Effector CD4-positive, alpha-beta T cell (primary cell): ENCODE measurements around the gene PIP5K1A.
"Not testable (repeated sequence)": the region's sequence is repeated elsewhere in the genome, so short reads cannot be mapped to it uniquely, and the experiment has no call there.

ENCODE experiments used
- DNase-seq: peaks from one replicate; pipeline ENCODE4 v3.0.0-alpha.2; 2020

Gene PIP5K1A

DNA sequence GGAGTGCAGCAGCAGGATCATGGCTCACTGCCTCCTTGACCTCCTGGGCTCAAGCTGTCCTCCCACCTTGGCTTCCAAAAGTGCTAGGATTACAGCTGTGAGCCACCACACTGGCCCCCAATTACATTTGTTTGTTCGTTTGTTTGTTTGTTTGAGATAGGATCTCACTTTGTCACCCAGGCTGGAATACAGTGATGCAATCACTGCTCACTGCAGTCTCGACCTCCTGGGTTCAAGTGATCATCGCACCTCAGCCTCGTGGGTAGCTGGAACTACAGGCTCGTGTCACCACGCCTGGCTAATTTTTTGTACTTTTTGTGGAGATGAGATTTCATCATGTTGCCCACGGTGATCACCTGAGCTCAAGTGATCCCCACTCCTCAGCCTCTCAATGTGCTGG is 6.3 kb upstream of the PIP5K1A start:
- DNase-seq = no peak

DNA sequence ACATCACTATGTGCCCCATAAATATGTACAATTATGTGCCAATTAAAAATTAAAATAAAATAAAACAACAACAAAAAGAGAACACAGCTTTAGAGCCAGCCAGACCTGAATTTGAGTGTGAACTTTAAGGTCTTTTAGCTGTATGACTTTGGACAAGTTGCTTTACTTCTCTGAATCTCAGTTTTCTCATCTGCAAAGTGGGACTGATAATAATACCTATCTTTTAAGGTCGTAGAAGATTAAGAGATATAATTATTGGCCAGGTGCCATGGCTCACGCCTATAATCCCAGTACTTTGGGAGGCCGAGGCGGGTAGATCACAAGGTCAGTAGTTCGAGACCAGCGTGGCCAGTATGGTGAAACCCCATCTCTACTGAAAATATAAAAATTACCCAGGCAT is 5.0 kb upstream of the PIP5K1A start:
- no peak for DNase-seq

DNA sequence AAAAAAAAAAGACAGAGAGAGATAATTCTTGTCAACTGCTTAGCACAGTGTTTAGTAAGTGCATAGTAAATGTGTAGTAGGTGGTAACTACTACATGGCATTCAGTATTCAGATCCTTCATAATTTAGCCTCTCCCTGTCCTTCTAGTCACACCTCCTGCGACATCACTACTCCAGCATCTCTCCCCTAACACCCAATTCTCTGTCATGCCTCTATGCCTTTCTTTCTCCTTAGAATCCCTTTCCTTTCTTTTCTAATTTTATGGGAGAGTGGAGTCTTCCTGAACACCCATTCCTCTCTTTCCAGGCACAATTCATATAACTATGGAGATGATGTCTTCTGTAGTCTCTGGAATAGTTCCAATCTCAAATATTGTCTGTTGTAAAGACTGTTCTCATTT is 4.5 kb upstream of the PIP5K1A start:
- DNase-seq = no peak

DNA sequence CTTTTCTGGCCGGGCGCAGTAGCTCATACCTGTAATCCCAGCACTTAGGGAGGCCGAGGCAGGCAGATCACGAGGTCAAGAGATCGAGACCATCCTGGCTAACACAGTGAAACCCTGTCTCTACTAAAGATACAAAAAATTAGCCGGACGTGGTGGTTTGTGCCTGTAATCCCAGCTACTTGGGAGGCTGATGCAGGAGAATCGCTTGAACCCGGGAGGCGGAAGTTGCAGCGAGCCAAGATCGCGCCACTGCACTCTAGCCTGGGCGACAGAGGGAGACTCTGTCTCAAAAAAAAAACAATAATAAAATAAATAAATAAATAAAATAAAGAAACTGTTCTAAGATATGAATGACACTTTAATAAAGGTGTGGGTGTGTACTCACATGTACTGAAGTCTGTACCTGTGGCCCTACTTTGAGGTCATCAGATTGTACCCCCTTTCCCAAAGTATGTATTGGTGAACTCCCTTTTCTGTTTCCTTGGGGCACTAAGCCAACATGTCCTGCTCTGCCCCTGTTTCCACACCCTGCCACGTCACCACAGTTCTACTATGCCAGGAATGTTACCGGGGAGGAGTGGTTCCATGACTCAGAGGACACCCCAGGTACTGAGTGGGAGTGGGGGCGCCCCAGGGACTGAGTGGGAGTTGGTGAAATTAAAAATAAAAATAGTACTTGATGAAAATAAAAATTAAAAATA is 3.3 kb upstream of the PIP5K1A start:
- not testable (repeated sequence) for DNase-seq

DNA sequence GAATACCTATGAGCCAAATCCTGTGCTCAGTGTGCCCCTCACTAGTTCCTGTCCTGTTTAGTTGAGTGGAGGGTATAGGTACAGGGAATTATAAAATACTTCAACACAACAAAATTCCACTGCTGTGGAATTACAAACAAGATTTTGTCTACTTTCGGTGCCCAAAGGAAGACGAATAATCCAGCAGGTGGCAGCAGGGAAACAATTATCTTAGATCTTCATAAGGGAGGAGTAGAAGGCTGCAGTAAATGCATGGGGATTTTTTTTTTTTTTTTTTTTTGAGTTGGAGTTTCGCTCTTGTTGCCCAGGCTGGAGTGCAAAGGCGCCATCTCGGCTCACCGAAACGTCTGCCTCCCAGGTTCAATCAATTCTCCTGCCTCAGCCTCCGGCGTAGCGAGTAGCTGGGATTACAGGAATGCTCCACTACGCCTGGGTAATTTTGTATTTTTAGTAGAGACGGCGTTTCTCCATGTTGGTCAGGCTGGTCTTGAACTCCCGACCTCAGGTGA is 2.0 kb upstream of the PIP5K1A start:
- peak; percentile 43 for DNase-seq

DNA sequence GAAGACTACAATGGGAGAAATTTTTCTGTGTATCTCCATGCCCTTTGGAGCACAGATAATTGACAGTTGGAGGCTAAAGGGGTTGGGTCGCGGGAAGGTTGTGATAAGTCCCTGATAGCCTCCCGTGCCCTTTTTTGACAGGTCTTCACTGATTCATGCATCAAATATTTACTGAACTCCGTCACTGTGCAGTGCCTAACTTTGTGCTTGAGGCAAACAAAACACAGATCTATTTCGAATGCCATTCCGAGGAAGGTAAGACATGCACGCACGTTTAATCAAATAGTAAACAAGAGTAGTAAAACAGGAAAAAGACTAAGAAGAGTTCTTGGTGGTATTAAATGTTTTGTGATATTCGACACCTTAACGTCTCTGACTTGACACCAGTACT is 494 bp upstream of the PIP5K1A start:
- DNase-seq = no peak

DNA sequence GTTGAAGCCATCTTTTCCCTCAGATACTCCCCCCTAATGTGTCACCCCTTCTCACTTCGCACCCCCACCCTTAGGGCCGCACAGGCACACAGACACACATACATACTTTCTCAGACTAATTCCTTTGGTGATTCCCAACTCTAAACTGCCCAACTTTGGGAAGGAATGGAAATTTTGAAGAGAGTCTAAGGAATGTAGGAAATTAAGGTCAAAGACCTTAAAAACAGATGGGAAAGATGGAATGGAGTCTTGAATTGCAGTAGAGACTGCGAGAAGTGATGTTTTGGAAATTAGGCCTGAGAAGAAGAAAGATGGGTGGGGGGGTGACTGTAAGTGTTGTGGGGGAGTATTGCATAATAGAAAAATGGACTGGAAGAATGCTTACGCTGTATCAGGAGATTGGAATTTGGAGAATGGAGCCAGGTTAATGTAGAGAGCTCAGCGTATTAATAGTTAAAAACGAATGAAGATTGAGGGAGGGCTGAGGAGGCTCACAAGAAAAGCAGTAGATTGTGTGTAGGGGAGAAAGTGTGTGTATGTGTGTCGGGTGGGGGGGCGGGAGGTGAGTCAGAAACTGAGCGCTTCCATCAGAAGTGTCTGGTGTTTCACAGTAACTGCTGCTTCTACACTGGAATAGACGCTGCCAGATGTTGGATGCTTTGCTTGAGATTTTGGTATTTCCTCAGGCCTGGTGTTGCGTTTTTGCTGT is 1.7 kb downstream of the PIP5K1A start:
- no peak for DNase-seq

DNA sequence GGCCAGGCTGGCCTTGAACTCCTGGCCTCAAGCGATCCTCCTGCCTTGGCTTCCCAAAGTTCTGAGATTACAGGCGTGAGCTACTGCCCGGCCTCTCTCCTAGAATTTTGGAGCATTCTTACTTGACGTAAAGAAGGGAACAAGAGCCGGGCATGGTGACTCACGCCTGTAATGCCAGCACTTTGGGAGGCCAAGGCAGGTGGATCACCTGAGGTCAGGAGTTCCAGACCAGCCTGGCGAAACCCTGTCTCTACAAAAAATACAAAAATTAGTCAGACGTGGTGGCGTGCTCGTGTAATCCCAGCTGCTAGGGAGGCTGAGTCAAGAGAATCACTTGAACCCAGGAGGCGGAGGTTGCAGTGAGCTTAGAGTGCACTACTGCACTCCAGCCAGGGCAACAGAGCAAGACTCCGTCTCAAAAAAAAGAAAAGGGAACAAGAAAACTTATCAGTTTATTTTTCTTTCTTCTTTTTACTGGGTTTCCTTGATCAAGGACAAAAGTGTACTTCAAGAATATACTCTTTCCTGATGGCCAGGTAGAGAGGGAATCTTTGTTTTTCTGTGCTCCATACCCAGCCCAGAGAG is 7.1 kb downstream of the PIP5K1A start:
- DNase-seq = not testable (repeated sequence)

DNA sequence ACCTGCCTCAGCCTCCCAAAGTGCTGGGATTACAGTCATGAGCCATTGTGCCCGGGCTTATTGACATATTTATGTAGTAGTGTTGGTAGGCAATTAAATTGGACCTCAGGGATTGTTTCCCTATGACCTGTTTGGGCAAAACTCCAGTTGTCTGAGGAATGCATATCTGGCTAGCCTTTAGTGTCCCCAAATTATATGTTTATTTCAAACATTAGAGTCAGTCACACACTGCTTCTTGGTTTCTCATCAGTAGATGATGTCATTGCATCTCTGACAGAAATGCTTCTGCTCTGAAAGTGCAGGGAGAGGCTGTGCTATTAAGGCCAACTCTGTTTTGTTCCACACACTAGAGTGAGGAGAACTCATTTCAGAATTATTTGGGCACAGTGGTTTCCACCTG is 12.5 kb downstream of the PIP5K1A start:
- DNase-seq = no peak

DNA sequence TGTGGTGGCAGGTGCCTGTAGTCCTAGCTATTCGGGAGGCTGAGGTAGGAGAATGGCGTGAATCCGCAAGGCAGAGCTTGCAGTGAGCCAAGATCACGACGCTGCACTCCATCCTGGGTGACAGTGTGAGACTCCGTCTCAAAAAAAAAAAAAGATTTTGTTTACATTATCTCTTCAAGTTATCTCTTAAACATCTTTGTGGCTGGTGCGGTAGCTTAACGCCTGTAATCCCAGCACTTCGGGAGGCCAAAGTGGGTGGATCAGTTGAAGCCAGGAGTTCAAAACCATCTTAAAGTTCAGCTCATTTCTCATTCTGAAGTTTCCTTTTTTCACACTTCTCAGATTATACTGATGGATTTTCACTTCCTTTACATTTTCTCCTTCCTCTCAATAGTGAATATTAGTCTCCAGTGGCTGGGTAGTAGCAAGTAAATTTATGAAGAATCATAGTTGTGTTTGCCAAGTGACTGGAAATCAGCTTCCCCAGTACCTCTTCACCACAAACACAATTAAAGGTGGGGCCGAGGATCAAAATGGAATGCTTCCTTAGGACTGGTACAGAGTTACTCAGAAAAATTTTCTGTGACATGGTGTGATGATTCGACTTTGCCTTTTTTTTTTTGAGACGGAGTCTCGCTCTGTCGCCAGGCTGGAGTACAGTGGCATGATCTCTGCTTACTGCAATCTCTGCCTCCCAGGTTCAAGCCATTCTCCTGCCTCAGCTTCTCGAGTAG is 13.8 kb downstream of the PIP5K1A start:
- DNase-seq = no peak

DNA sequence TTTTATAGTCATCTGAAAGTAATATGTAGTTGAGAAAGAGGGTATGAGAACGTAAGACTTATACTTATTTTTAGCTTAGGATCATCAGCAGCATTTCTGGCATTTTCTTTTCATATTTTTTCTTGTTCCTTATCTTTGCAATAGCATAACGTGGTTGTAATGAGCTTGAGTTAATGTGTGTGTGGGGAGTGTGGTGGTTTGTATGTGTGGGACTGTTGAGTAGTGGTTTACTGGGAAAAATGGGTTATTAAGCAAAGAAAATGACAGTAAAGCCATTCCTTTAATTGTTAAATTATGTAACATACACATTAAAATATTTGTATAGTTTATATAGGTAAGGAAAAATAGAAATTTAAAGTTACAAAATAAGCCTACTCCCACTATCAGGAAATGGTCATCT is 15.2 kb downstream of the PIP5K1A start:
- no peak for DNase-seq

DNA sequence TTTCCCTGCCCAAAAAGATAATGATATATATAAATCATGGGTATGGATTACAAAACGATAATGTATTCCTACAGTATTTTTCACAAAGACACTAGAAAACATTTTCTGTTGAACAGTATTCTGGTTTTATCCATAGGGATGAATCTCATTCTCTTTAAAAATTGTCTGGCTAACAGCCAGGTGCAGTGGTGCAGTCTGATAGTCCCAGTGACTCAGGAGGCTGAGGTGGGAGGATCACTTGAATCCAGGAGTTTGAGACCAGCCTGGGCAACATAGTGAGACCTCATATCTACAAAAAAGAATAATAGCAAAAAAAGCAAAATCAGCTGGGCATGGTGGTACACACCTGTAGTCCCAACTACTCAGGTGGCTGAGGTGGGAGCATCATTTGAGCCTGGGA is 23.3 kb downstream of the PIP5K1A start:
- no peak for DNase-seq

DNA sequence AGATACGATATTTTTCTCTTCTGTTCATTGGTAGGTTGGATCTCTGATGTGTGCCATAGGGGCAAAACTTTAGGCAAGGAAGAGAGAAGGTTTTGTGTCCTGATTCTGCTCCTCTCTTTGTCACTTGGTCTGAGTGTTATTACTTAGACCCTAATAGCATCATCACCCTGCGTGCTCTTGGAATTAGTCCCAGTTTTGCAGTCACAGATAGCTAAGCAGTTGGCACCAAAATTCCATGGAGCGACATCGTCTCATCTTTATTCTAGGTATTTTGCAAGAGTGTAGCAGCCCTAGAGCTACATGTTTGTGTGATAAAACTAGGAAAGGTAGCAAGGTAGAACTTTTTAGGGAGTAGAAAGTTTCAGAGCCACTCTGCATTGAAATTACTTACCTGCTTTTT is 23.8 kb downstream of the PIP5K1A start:
- DNase-seq = no peak

DNA sequence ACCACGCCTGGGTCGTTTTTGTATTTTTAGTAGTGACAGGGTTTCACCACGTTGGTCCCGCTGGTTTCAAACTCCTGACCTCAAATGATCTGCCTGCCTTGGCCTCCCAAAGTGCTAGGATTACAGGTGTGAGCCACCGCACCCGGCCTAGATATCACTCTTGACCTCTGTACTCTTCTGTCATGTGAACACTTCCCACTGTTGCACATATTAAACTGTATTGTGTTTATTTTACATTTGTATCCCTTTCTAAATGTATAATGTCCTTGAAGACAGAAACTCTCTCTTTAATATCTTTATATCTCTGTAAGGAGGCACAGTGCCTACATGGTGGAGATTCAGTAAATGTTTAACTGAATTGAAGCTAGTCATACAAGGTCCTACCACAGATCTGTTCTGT is 36.9 kb downstream of the PIP5K1A start:
- no peak for DNase-seq

DNA sequence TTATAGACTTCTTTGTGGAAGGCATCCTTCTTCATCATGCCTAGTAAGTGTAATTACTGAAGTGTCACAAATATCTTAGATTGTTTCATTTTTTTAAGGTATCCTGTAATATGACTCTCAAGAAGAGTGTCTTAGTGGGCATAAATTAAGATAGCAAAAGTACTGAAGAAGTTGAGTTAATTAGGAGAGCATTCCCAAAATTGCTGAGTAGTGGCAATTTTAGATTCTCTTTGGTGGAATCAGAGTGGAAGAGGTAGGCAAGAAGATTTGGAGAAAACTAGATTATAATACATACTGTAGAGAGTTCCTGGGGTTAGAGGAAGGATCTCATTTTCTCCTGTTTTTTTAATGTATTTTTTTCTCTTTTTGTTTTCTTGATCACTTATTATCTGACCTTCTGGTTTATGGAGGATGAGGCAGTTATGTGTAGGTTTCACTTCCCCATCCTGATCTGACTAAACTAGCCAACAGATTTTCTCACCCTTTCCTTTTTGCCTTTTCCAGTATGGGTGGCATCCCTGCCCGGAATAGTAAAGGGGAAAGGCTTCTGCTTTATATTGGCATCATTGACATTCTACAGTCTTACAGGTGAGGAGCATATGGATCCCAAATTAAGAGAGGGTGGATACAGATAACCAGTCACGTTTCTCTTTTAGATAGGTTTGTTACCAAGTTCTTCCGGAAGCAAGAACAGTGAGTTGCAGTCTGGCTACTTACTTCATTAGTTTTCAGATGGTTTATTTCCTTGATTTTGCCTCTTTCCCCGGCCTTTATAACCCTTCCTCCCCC is 39.5 kb downstream of the PIP5K1A start:
- DNase-seq = no peak

DNA sequence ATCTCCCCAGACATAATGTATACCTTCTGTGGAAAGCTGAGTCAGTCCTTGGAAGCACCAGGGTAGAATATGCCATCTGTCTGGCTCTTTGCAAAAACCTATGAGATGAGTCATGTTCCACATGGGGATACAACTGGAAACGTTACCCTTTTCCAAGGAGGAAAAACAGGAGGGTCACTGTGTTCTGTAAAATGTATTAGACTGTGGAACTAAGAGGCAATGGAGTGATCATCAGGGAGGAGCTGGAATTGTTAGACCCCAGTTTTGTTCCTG is 40.1 kb downstream of the PIP5K1A start:
- no peak for DNase-seq

DNA sequence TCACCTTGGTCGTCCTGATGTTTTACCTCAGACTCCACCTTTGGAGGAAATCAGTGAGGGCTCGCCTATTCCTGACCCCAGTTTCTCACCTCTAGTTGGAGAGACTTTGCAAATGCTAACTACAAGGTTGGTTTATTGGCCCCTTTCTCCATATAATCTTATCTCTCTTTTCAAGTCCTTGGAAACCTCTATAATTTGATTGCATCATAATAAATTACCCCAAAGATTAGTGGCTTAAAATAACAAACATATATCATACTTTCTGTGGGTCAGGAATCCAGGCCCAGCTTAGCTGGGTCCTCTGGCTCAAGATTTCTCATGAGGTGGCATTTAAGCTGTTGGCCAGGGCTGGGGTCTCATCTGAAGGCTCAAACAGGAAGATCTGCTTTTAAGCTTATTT is 44.1 kb downstream of the PIP5K1A start:
- DNase-seq = no peak

DNA sequence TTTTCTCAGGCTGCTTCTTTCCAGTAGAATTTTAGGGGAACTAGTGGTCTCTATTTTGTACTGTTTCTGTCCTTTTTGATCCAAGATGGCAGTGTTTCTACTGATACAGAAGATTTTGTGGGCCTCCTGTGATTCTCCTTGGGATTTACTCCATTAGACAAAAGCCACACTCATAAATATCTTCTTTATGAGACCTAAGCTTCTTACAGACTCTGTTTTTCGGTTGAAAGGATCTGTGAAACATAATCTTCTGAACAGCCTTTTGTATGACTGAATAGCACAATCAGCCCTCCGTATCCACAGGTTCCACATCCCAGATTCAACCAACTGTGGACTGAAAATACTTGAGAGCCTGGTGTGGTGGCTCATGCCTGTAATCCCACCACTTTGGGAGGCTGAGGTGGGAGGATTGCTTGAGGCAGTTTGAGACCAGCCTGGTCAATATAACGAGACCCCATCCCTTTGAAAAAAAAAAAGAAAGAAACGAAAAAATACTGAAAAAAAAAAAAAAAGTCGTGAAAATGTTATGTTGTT is 45.4 kb downstream of the PIP5K1A start:
- no peak for DNase-seq

DNA sequence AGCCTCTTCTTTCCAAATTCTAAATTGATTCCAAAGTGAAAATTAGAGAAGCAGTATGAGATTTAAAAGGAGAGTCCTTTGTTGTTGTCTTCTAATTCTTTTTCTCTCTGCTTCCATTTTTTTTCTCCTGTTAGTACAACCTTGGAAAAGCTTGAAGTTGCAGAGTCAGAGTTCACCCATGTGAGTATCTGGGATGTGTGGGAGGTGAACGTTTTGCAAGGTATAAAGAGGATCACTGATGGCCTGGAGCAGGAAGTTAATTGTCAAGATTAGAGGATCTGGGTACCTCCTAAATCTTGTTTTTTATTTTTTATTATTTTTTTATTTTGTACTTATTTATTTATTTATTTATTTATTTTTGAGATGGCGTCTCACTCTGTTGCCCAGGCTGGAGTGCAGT is 48.4 kb downstream of the PIP5K1A start:
- DNase-seq = no peak

DNA sequence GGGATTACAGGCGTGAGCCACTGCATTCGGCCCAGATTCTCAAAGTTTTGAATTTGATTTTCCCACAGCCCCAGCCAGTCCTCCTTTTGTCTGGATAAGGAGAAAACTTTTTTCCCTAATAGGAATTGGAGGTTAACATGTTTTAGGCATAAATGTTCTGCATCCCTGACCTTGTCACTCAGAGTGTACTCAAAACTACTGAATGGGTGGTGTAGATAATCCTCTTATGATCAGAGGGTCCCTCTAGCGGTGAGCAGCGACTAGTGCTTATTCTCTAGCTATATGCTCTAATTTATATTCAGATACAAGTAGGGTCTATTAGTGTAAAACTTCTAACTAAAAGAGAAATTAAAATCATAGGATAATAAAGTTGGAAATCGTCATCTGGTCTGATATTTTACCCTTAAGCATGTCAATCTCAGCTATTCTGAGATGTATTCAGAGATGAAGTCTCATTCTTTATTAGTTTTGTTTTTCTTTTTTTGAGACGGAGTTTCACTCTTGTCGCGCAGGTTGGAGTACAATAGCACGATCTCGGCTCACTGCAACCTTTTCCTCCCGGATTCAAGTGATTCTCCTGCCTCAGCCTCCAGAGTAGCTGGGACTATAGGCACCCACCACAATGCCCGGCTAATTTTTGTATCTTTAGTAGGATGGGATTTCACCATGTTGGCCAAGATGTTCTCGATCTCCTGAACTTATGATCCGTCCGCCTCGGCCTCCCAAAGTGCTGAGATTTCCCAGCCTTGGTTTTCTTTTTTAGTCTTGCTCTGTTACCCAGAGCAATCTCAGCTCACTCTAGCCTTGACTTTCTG is 53.5 kb downstream of the PIP5K1A start:
- DNase-seq = peak; percentile 55
